GM12878 (cell line): ENCODE results near the gene LEMD3. TPM values are rescaled to one million over a fixed set of nuclear protein-coding genes. Genes with fewer than 3 reads are reported as not detected.
A peak's percentile ranks its signal among the peaks of the same experiment; 100 is the strongest.

Experiments
- ATAC-seq: fragments of 200-7000 bp; cut with Tn5 transposase; 3 replicates; pipeline ENCODE4 v1.9.1; 2020; ENCODE audit warnings: mild to moderate bottlenecking, moderate library complexity
- BruUV-seq: library from RNA; stranded (reverse); fragments of 400-500 nt; replicated peaks from 2 replicates; lab custom pipeline; 2021; lab: Mats Ljungman, UMichigan
- CTCF ChIA-PET: fragments of 300-600 bp; sonication (Branson Sonifier 250); formaldehyde crosslinking; extraction: SDS; loops from one replicate; lab custom pipeline; 2021; ENCODE audit warnings: inconsistent platforms; lab: Yijun Ruan, JAX
- POLR2A ChIA-PET: fragments of 350-600 bp; formaldehyde crosslinking; extraction: SDS; loops from one replicate; lab custom pipeline; 2021; ENCODE audit warnings: inconsistent platforms; lab: Charles Lee
- RAD21 ChIA-PET: fragments of 300-600 bp; sonication (Branson Sonifier 250); formaldehyde crosslinking; loops from one replicate; lab custom pipeline; 2023; ENCODE audit warnings: antibody characterized with exemption; ENCODE audit not compliant: unreplicated experiment; lab: Charles Lee
- SMC1A ChIA-PET: fragments of 300-600 bp; sonication (Branson Sonifier 250); formaldehyde crosslinking; loops from one replicate; lab custom pipeline; 2023; ENCODE audit not compliant: unreplicated experiment, uncharacterized antibody; lab: Charles Lee
- DNase-seq: peaks from one replicate; pipeline ENCODE4 v3.0.0-alpha.2; 2011; ENCODE audit warnings: low read depth, low spot score
- FAIRE-seq: peaks from 3 replicates; lab custom pipeline; 2011; peaks lifted over from hg19 to GRCh38; lab: Jason Lieb, UNC
- H2AFZ ChIP-seq: 2 replicates; pipeline ENCODE4 v1.6.0; 2011; ENCODE audit warnings: low read depth, low read length, control low read depth; ENCODE audit not compliant: control insufficient read depth
- H3K27ac ChIP-seq: 2 replicates; pipeline ENCODE4 v1.5.1; 2011; ENCODE audit warnings: control low read depth; ENCODE audit not compliant: control insufficient read depth, insufficient read depth
- H3K27me3 ChIP-seq, 2 experiments: replicated peaks in 1 of 2; 2 replicates each; pipeline versions ENCODE4 v1.6.0 to v1.6.1; 2011; ENCODE audit warnings: low read length in 1 of 2; ENCODE audit not compliant: control insufficient read depth in 2 of 2, insufficient read depth in 2 of 2
- H3K36me3 ChIP-seq, 2 experiments: 2 replicates each; pipeline ENCODE4 v1.5.1; 2011; ENCODE audit warnings: low read length in 1 of 2; ENCODE audit not compliant: control insufficient read depth in 2 of 2, insufficient read depth in 2 of 2
- H3K4me1 ChIP-seq: 2 replicates; pipeline ENCODE4 v1.6.1; 2011; ENCODE audit warnings: mild to moderate bottlenecking, low read length, moderate library complexity, mixed read lengths; ENCODE audit not compliant: control insufficient read depth, insufficient read depth
- H3K4me2 ChIP-seq: 2 replicates; pipeline ENCODE4 v1.6.0; 2011; ENCODE audit warnings: control low read depth; ENCODE audit not compliant: control insufficient read depth, insufficient read depth
- H3K4me3 ChIP-seq: fragments of 200-600 bp; sonication (generic); 2 replicates; pipeline ENCODE4 v1.5.1; 2016
- H3K79me2 ChIP-seq: 2 replicates; pipeline ENCODE4 v1.6.0; 2011; ENCODE audit warnings: low read length; ENCODE audit not compliant: control insufficient read depth, insufficient read depth
- H3K9ac ChIP-seq: 2 replicates; pipeline ENCODE4 v1.8.0; 2011; ENCODE audit warnings: low read length, control low read depth, mixed read lengths; ENCODE audit not compliant: control insufficient read depth, insufficient read depth
- H3K9me3 ChIP-seq: replicated peaks from 3 replicates; pipeline ENCODE4 v1.5.1; 2011; ENCODE audit warnings: mild to moderate bottlenecking, low read length; ENCODE audit not compliant: control insufficient read depth, insufficient read depth
- H4K20me1 ChIP-seq: 2 replicates; pipeline ENCODE4 v1.6.0; 2011; ENCODE audit not compliant: control insufficient read depth, insufficient read depth
- BRCA1 ChIP-seq: IDR thresholded peaks from 2 replicates; pipeline ENCODE4 v1.6.1; 2011; ENCODE audit warnings: low read depth, low read length, improper control_type of control experiment
- FOXK2 ChIP-seq: fragments of 450-650 bp; IDR thresholded peaks from 2 replicates; pipeline ENCODE4 v1.6.1; 2017; ENCODE audit warnings: mild to moderate bottlenecking, moderate library complexity
- HCFC1 ChIP-seq: fragments of 150-350 bp; IDR thresholded peaks from 2 replicates; pipeline ENCODE4 v1.6.1; 2014; ENCODE audit warnings: low read length
- IRF5 ChIP-seq: fragments of 450-650 bp; IDR thresholded peaks from 2 replicates; pipeline ENCODE4 v1.6.1; 2017; ENCODE audit warnings: borderline replicate concordance
- KDM1A ChIP-seq: fragments of 200-600 bp; sonication (generic); IDR thresholded peaks from 2 replicates; pipeline ENCODE4 v1.6.1; 2016; ENCODE audit warnings: borderline replicate concordance
- MEF2A ChIP-seq: IDR thresholded peaks from 2 replicates; pipeline ENCODE4 v1.6.1; 2011; ENCODE audit warnings: low read depth, mild to moderate bottlenecking, low read length, moderate library complexity; ENCODE audit not compliant: insufficient read depth
- MEF2B ChIP-seq: fragments of 450-650 bp; IDR thresholded peaks from 2 replicates; pipeline ENCODE4 v1.6.1; 2018; ENCODE audit warnings: mild to moderate bottlenecking, moderate library complexity; ENCODE audit not compliant: partially characterized antibody, poor library complexity, severe bottlenecking
- NFXL1 ChIP-seq: fragments of 450-650 bp; IDR thresholded peaks from 2 replicates; pipeline ENCODE4 v1.6.1; 2017; ENCODE audit warnings: antibody characterized with exemption, mild to moderate bottlenecking, borderline replicate concordance
- PML ChIP-seq: IDR thresholded peaks from 2 replicates; pipeline ENCODE4 v1.6.1; 2012; ENCODE audit warnings: low read length, inconsistent platforms
- SPI1 ChIP-seq: IDR thresholded peaks from 2 replicates; pipeline ENCODE4 v1.6.1; 2011; ENCODE audit warnings: low read depth, mild to moderate bottlenecking, low read length, moderate library complexity, borderline replicate concordance; ENCODE audit not compliant: insufficient read depth
- ZBED1 ChIP-seq: IDR thresholded peaks from 2 replicates; pipeline ENCODE4 v1.6.1; 2016; ENCODE audit warnings: borderline replicate concordance
- WGBS: methylation state at CpG from one replicate; pipeline ENCODE4 v1.1.6; 2016; ENCODE audit warnings: low lambda C conversion rate; ENCODE audit not compliant: insufficient replicate concordance, insufficient coverage; ENCODE audit errors: missing lambda C conversion rate; 5-methylcytosine and 5-hydroxymethylcytosine counted together
- in situ Hi-C: fragments of 300-500 bp; cut with MboI; formaldehyde crosslinking; loops from 9 replicates; pipeline ENCODE4 v1.14.3; 2018; ENCODE audit warnings: mixed read lengths
- intact Hi-C: fragments of 100-400 bp; cut with micrococcal nuclease; formaldehyde crosslinking; loops from one replicate; pipeline ENCODE4 v1.14.2; 2022; ENCODE audit not compliant: unreplicated experiment
- polyA plus RNA-seq, 11 experiments: library from polyadenylated mRNA; depleted of rRNA in 4 of 11; unstranded in 6 of 11; stranded (reverse) in 5 of 11; fragments of >200 nt; fragmentation: Nextera tagmentation in 4 of 11; fragmentation: Illumina TruSeq in 1 of 11; extraction: Ambion mirVana in 4 of 11; extraction: Trizol in 1 of 11; gene quantifications; 1 replicate in 1 of 11; 2 replicates in 10 of 11; pipeline versions ENCODE4 v1.2.1 to v1.2.3, GENCODE V29; 2011 to 2016; ENCODE audit warnings: inconsistent platforms in 2 of 11, missing spikeins in 2 of 11, low read depth in 1 of 11
- total RNA-seq, 4 experiments: library from RNA; depleted of rRNA in 3 of 4; stranded (reverse); fragments of >200 nt in 3 of 4; fragmentation: Illumina TruSeq in 1 of 4; extraction: Trizol in 1 of 4; gene quantifications; 2 replicates each; pipeline versions ENCODE4 v1.2.1 to v1.2.3, GENCODE V29; 2013 to 2021
- TF ChIP-seq, protein P1 (sequence below): IDR thresholded peaks from 2 replicates; pipeline ENCODE4 v1.6.1; 2011; ENCODE audit warnings: borderline replicate concordance, low read depth, mild to moderate bottlenecking, moderate library complexity, mixed read lengths, low read length; ENCODE audit not compliant: insufficient read depth; ENCODE audit errors: extremely low read length
- TF ChIP-seq, protein P2 (sequence below): fragments of 150-350 bp; IDR thresholded peaks from 2 replicates; pipeline ENCODE4 v1.6.1; 2014; ENCODE audit warnings: mild to moderate bottlenecking, low read depth, low read length

The LEMD3 gene
- total and polyA plus RNA-seq, 10 of the 15 experiments (the other 5 are each of a cell fraction or from before 2014, with no cell fraction given), result 7.5 to 26.0 (median 16.5) TPM

DNA sequence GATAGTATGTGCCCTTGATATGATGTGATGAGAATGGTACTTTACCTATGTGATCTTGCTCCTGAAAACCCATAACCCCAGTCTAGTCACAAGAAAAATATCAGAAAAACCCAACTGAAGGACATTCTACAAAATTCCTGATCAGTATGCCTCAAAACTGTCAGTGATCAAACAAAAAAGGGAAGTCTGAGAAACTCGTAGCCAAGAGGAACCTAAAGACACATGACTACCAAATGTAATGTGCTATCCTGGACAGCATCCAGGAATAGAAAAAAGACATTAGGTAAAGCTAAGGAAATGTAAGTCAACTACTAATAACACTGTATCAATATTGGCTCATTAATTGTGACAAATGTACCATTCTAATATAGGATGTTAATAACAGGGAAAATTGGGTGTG lies 44.1 kb upstream of the LEMD3 start:
- CTCF ChIA-PET, result interaction anchor here (0.9 to 2.0 kb wide), 9 partner anchors 8 to 329 kb away, joined by 3 to 17 read pairs (median 5); no protein-coding TSS in a partner anchor

DNA sequence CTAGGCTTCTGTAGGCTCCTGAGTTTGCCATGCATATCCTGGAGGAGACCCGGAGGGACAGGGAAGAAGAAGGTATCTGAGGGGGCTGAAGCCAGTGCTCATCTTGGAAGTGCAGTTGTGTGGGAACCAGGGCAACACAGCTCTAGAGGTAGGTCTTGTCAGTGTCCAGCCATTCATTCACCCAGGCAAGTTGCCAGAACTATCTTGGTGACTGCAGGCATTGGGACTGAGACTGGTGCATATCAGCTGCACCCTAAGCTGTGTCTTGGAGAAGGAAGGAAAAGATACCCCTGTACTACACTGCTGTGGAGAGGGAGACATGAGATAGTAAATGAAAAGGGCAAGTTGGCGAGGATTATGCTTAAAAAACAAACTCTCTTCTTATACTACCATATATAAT lies 43.4 kb upstream of the LEMD3 start:
- DNase-seq, result no peak
- no peak for FAIRE-seq
- CTCF ChIA-PET, result interaction anchor here (0.6 to 2.0 kb wide), 8 partner anchors 14 to 330 kb away, joined by 3 to 17 read pairs (median 5); no protein-coding TSS in a partner anchor
- H3K36me3 ChIP-seq, result no peaks in the 10 kb centered on the region
- SMC1A ChIA-PET, result interaction anchor here (1.2 to 6.5 kb wide), 5 partner anchors 8 to 324 kb away, joined by 3 to 57 read pairs (median 6); no protein-coding TSS in a partner anchor
- no peaks in the 10 kb centered on the region for H4K20me1 ChIP-seq
- no peak overlapping the region for H3K9ac ChIP-seq
- H2AFZ ChIP-seq, result no peak overlapping the region
- BruUV-seq, result no TSS peak
- no peaks in the 10 kb centered on the region for H3K9me3 ChIP-seq
- 40% methylated on average over 2 of the region's 2 CpGs for WGBS
- intact Hi-C loops, result no loop called here
- in situ Hi-C loops, result no loop called here
- H3K4me1 ChIP-seq, result no peaks in the 10 kb centered on the region; the same call in 1 of the 2 replicates
- POLR2A ChIA-PET, result interaction anchor here (1.1 kb wide), 1 partner anchor 43 kb away, joined by 4 read pairs; no protein-coding TSS in a partner anchor
- no peak overlapping the region for H3K27ac ChIP-seq
- no peak overlapping the region for H3K4me3 ChIP-seq
- H3K79me2 ChIP-seq, result no peaks in the 10 kb centered on the region
- no peak overlapping the region for H3K4me2 ChIP-seq
- TF ChIP-seq FOXK2, result no peak
- TF ChIP-seq, protein P1, sequence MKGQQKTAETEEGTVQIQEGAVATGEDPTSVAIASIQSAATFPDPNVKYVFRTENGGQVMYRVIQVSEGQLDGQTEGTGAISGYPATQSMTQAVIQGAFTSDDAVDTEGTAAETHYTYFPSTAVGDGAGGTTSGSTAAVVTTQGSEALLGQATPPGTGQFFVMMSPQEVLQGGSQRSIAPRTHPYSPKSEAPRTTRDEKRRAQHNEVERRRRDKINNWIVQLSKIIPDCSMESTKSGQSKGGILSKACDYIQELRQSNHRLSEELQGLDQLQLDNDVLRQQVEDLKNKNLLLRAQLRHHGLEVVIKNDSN, result no peak
- TF ChIP-seq IRF5, result no peak
- no peak for TF ChIP-seq MEF2A
- TF ChIP-seq BRCA1, result no peak
- TF ChIP-seq PML, result no peak
- TF ChIP-seq ZBED1, result no peak
- no peak for TF ChIP-seq NFXL1
- TF ChIP-seq HCFC1, result no peak
- no peak for TF ChIP-seq MEF2B
- ATAC-seq, result no peak
- H3K27me3 ChIP-seq, result peaks cover under 1 to 2% of the 10 kb centered on the region in 2 experiments; a peak in 2 of 4 replicates
- RAD21 ChIA-PET, result interaction anchor here (0.8 to 2.2 kb wide), 5 partner anchors 47 to 324 kb away, joined by 3 to 17 read pairs (median 4); no protein-coding TSS in a partner anchor

More for the DNA sequence above, 44.1 kb upstream of the LEMD3 start:
- no peak overlapping the region for H2AFZ ChIP-seq
- SMC1A ChIA-PET, result interaction anchor here (1.2 to 6.5 kb wide), 5 partner anchors 9 to 323 kb away, joined by 3 to 57 read pairs (median 6); no protein-coding TSS in a partner anchor
- no peak for TF ChIP-seq KDM1A
- 0 out of 2 replicates have a peak, but pooled peaks have one; percentile 5 for TF ChIP-seq SPI1
- TF ChIP-seq, protein P2, sequence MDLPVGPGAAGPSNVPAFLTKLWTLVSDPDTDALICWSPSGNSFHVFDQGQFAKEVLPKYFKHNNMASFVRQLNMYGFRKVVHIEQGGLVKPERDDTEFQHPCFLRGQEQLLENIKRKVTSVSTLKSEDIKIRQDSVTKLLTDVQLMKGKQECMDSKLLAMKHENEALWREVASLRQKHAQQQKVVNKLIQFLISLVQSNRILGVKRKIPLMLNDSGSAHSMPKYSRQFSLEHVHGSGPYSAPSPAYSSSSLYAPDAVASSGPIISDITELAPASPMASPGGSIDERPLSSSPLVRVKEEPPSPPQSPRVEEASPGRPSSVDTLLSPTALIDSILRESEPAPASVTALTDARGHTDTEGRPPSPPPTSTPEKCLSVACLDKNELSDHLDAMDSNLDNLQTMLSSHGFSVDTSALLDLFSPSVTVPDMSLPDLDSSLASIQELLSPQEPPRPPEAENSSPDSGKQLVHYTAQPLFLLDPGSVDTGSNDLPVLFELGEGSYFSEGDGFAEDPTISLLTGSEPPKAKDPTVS, result no peak
- POLR2A ChIA-PET, result no interaction called here
- RAD21 ChIA-PET, result interaction anchor here (1.3 to 2.2 kb wide), 4 partner anchors 108 to 323 kb away, joined by 4 to 17 read pairs (median 4); no protein-coding TSS in a partner anchor
- no peaks in the 10 kb centered on the region for H3K79me2 ChIP-seq
- H3K4me1 ChIP-seq, result no peaks in the 10 kb centered on the region; the same call in 1 of the 2 replicates
- no peak overlapping the region for H3K4me2 ChIP-seq
- no peaks in the 10 kb centered on the region for H3K36me3 ChIP-seq
- no peak overlapping the region for H3K27ac ChIP-seq
- peaks cover 2 to 5% of the 10 kb centered on the region in 2 experiments; a peak in 3 of 4 replicates for H3K27me3 ChIP-seq
- DNase-seq (no peak), FAIRE-seq (no peak), ATAC-seq (no peak)
- WGBS, result 0% methylated on average over 1 of the region's 1 CpG
- no TSS peak for BruUV-seq
- in situ Hi-C loops, result no loop called here
- intact Hi-C loops, result no loop called here
- H3K9ac ChIP-seq, result no peak overlapping the region
- no peaks in the 10 kb centered on the region for H3K9me3 ChIP-seq
- no peaks in the 10 kb centered on the region for H4K20me1 ChIP-seq
- no peak overlapping the region for H3K4me3 ChIP-seq
